ENCODE results near the gene SPPL2A. TPM values are rescaled to one million over a fixed set of nuclear protein-coding genes. Genes with fewer than 3 reads are reported as not detected.

SPPL2A gene
- total RNA-seq, 1 experiment from 2014 or later, result 61.0 TPM

GRCh38 chr15:50774450-50774849, 8.9 kb upstream of the SPPL2A start:
- ChIA-PET POLR2A (interaction anchor here (1.0 kb wide), 1 partner anchor 19 kb away, joined by 3 read pairs; no protein-coding TSS in a partner anchor), CTCF (no interaction called here), RAD21 (ENCODE audit: low non-redundant PET in 1 of 2, low total read pairs in 2 of 2, uncharacterized antibody in 2 of 2, unreplicated experiment in 2 of 2) (no interaction called here)
- Histone ChIP-seq H4K20me1 (ENCODE audit: insufficient read depth) (no peaks in the 10 kb centered on the region), H3K79me2 (ENCODE audit: insufficient read depth, low read length) (no peaks in the 10 kb centered on the region), H3K36me3 (ENCODE audit: control insufficient read depth in 1 of 2, insufficient read depth in 2 of 2, low read length in 2 of 2) (no peaks in the 10 kb centered on the region), H3K9ac (ENCODE audit: low read length) (no peak overlapping the region), H2AFZ (ENCODE audit: low read depth, low read length, poor library complexity, severe bottlenecking) (no peak overlapping the region), H3K27ac (ENCODE audit: low read depth, low read length) (no peak overlapping the region), H3K27me3 (ENCODE audit: insufficient read depth, low read length) (no peaks in the 10 kb centered on the region), H3K4me3 (replicated peaks in 1 of 2; ENCODE audit: low read depth in 1 of 2, low read length in 2 of 2) (no peak overlapping the region), H3K9me2 (ENCODE audit: insufficient read depth) (no peaks in the 10 kb centered on the region), H3K9me3 (ENCODE audit: control insufficient read depth in 1 of 2, insufficient read depth in 1 of 2, low read depth in 1 of 2, low read length in 2 of 2) (no peaks in the 10 kb centered on the region), H3K4me1 (ENCODE audit: control insufficient read depth in 1 of 2, insufficient read depth in 2 of 2, low read length in 2 of 2) (peaks cover 0 to 4% of the 10 kb centered on the region in 2 experiments; a peak in 1 of 4 replicates), H3K4me2 (ENCODE audit: low read length) (no peak overlapping the region)
- DNase-seq (ENCODE audit: low read depth, low spot score), result no peak
- TF ChIP-seq EZH2 (IDR thresholded peaks at IDR 0.05) (no peak), ZFX (IDR thresholded peaks at IDR 0.05) (no peak), SIN3A (IDR thresholded peaks at IDR 0.05; ENCODE audit: low read depth) (no peak), ZBTB33 (IDR thresholded peaks at IDR 0.05; ENCODE audit: extremely low read depth, insufficient replicate concordance, low read length) (no peak), POLR2A (IDR thresholded peaks at IDR 0.05; ENCODE audit: borderline replicate concordance, extremely low read depth, insufficient read depth, insufficient read length) (no peak), EZH2phosphoT487 (IDR thresholded peaks at IDR 0.05; ENCODE audit: borderline replicate concordance) (no peak), FOSL1 (IDR thresholded peaks at IDR 0.05; ENCODE audit: low read depth) (no peak), POLR2AphosphoS5 (IDR thresholded peaks at IDR 0.05; ENCODE audit: low read depth, low read length) (no peak), REST (IDR thresholded peaks at IDR 0.05; ENCODE audit: low read depth) (no peak), JUND (IDR thresholded peaks at IDR 0.05) (no peak), ELF1 (IDR thresholded peaks at IDR 0.05; ENCODE audit: borderline replicate concordance, low read depth) (no peak), CBX3 (IDR thresholded peaks at IDR 0.05; ENCODE audit: low read depth) (no peak), ZNF274 (IDR thresholded peaks at IDR 0.05; ENCODE audit: low read depth, low read length) (no peak), RAD21 (IDR thresholded peaks at IDR 0.05; ENCODE audit: low read depth) (no peak)
- BruUV-seq (replicated peaks), result no TSS peak
- ATAC-seq, result no peak
- intact Hi-C loops (cut with micrococcal nuclease), result no loop called here

All from HCT116 (cell line).